Activated naive CD8-positive, alpha-beta T cell treated with anti-CD3 and anti-CD28 coated beads, Interleukin-2, amount 10 ng/mL, durations not matched to agents 7 days and 5 days (primary cell): ENCODE data around the gene SPG7. TPM values are rescaled to one million over a fixed set of nuclear protein-coding genes. Genes with fewer than 3 reads are reported as not detected.
"Not testable (repeated sequence)": the region's sequence is repeated elsewhere in the genome, so short reads cannot be mapped to it uniquely, and the experiment has no call there.

Experiments used
- ATAC-seq: fragments of 150-1000 bp; cut with Tn5 transposase; one replicate; pipeline ENCODE4 v1.10.0; 2021; ENCODE audit warnings: low read depth, moderate library complexity
- POLR2A ChIA-PET: fragments of 350-600 bp; sonication (Branson Sonifier 250); formaldehyde crosslinking; loops from one replicate; lab custom pipeline; 2021; ENCODE audit warnings: antibody characterized with exemption; lab: Charles Lee
- DNase-seq: peaks from one replicate; pipeline ENCODE4 v3.0.0; 2021
- H3K27ac Mint-ChIP-seq: one replicate; pipeline ENCODE4 v1.8.0; 2022; ENCODE audit warnings: mild to moderate bottlenecking, mixed read lengths
- H3K27me3 Mint-ChIP-seq: one replicate; pipeline ENCODE4 v1.8.0; 2022; ENCODE audit warnings: mild to moderate bottlenecking, moderate library complexity, mixed read lengths
- H3K36me3 Mint-ChIP-seq: one replicate; pipeline ENCODE4 v1.8.0; 2021; ENCODE audit warnings: mild to moderate bottlenecking, mixed read lengths
- H3K4me1 Mint-ChIP-seq: one replicate; pipeline ENCODE4 v1.8.0; 2021; ENCODE audit warnings: mixed read lengths
- H3K4me3 Mint-ChIP-seq: one replicate; pipeline ENCODE4 v1.8.0; 2022; ENCODE audit warnings: mild to moderate bottlenecking, moderate library complexity, mixed read lengths
- H3K9me3 Mint-ChIP-seq: one replicate; pipeline ENCODE4 v1.8.0; 2021; ENCODE audit warnings: mixed read lengths
- total RNA-seq, 2 experiments: library from RNA; stranded (reverse); gene quantifications; one replicate each; pipeline ENCODE4 v1.2.3, GENCODE V29; 2021

The SPG7 gene
- total RNA-seq, 2 experiments from 2014 or later: 112 to 113 TPM

- ATAC-seq: no peak
- H3K27me3 Mint-ChIP-seq: peaks cover 9% of the 10 kb centered on the region
- POLR2A ChIA-PET: interaction anchor here (0.9 kb wide), 2 partner anchors 18 to 80 kb away, joined by 3 to 4 read pairs; no protein-coding TSS in a partner anchor
Measured at GRCh38 chr16:89569506-89570341, 61.5 kb downstream of the SPG7 start.

GRCh38 chr16:89570342-89570923, 62.2 kb downstream of the SPG7 start:
- DNase-seq (no peak), ATAC-seq (no peak)
- Mint-ChIP-seq H3K4me3 (no peak overlapping the region), H3K27me3 (peaks cover 11% of the 10 kb centered on the region), H3K27ac (no peak overlapping the region), H3K9me3 (no peaks in the 10 kb centered on the region), H3K4me1 (peaks cover 21% of the 10 kb centered on the region), H3K36me3 (no peaks in the 10 kb centered on the region)
- POLR2A ChIA-PET: interaction anchor here (0.9 kb wide), 2 partner anchors 19 to 79 kb away, joined by 3 to 4 read pairs; no protein-coding TSS in a partner anchor

More at GRCh38 chr16:89569506-89570341, 61.5 kb downstream of the SPG7 start:
- Mint-ChIP-seq H3K4me3 (no peak overlapping the region), H3K27ac (no peak overlapping the region), H3K9me3 (no peaks in the 10 kb centered on the region), H3K36me3 (peaks cover 3% of the 10 kb centered on the region), H3K4me1 (peaks cover 28% of the 10 kb centered on the region)
- DNase-seq: no peak

- DNase-seq, ATAC-seq, H3K9me3 Mint-ChIP-seq, H3K4me3 Mint-ChIP-seq, POLR2A ChIA-PET, H3K27ac Mint-ChIP-seq, H3K36me3 Mint-ChIP-seq: not testable (repeated sequence)
- Mint-ChIP-seq H3K27me3 (peaks cover 11% of the 10 kb centered on the region), H3K4me1 (peaks cover 14% of the 10 kb centered on the region)
Measured at GRCh38 chr16:89570983-89571598, 62.9 kb downstream of the SPG7 start.

- no peak overlapping the region for H3K4me3 Mint-ChIP-seq
- H3K4me1 Mint-ChIP-seq: peaks cover 11% of the 10 kb centered on the region
- ATAC-seq: no peak
- no peaks in the 10 kb centered on the region for H3K36me3 Mint-ChIP-seq
- peaks cover 11% of the 10 kb centered on the region for H3K27me3 Mint-ChIP-seq
- DNase-seq: no peak
- POLR2A ChIA-PET: no interaction called here
- no peak overlapping the region for H3K27ac Mint-ChIP-seq
- H3K9me3 Mint-ChIP-seq: no peaks in the 10 kb centered on the region
Measured at GRCh38 chr16:89571636-89572035, 63.4 kb downstream of the SPG7 start.

GRCh38 chr16:89572073-89572484, 63.9 kb downstream of the SPG7 start:
- H3K4me1 Mint-ChIP-seq: peaks cover 11% of the 10 kb centered on the region
- H3K9me3 Mint-ChIP-seq: no peaks in the 10 kb centered on the region
- H3K27me3 Mint-ChIP-seq: peaks cover 13% of the 10 kb centered on the region
- POLR2A ChIA-PET: no interaction called here
- no peaks in the 10 kb centered on the region for H3K36me3 Mint-ChIP-seq
- H3K4me3 Mint-ChIP-seq: no peak overlapping the region
- H3K27ac Mint-ChIP-seq: no peak overlapping the region
- ATAC-seq: no peak
- no peak for DNase-seq

- POLR2A ChIA-PET: no interaction called here
- no peaks in the 10 kb centered on the region for H3K9me3 Mint-ChIP-seq
- H3K4me3 Mint-ChIP-seq: no peak overlapping the region
- H3K27me3 Mint-ChIP-seq: peaks cover 16% of the 10 kb centered on the region
- H3K27ac Mint-ChIP-seq: no peak overlapping the region
- H3K36me3 Mint-ChIP-seq: no peaks in the 10 kb centered on the region
- DNase-seq (no peak), ATAC-seq (no peak)
- H3K4me1 Mint-ChIP-seq: peaks cover 11% of the 10 kb centered on the region
Measured at GRCh38 chr16:89572485-89573205, 64.4 kb downstream of the SPG7 start.

GRCh38 chr16:89573826-89574680, 65.8 kb downstream of the SPG7 start:
- DNase-seq (no peak), ATAC-seq (no peak)
- H3K4me3 Mint-ChIP-seq: no peak overlapping the region
- peaks cover 18% of the 10 kb centered on the region for H3K27me3 Mint-ChIP-seq
- H3K4me1 Mint-ChIP-seq: peaks cover 10% of the 10 kb centered on the region
- H3K9me3 Mint-ChIP-seq: no peaks in the 10 kb centered on the region
- POLR2A ChIA-PET: no interaction called here
- no peak overlapping the region for H3K27ac Mint-ChIP-seq
- no peaks in the 10 kb centered on the region for H3K36me3 Mint-ChIP-seq

- H3K27ac Mint-ChIP-seq: no peak overlapping the region
- H3K4me3 Mint-ChIP-seq: no peak overlapping the region
- DNase-seq (peak; percentile 80), ATAC-seq (peak; percentile 76)
- H3K4me1 Mint-ChIP-seq: peaks cover 10% of the 10 kb centered on the region
- no peaks in the 10 kb centered on the region for H3K9me3 Mint-ChIP-seq
- H3K27me3 Mint-ChIP-seq: peaks cover 18% of the 10 kb centered on the region
- H3K36me3 Mint-ChIP-seq: no peaks in the 10 kb centered on the region
- POLR2A ChIA-PET: no interaction called here
Measured at GRCh38 chr16:89574681-89575246, 66.6 kb downstream of the SPG7 start.

- Mint-ChIP-seq H3K4me3 (no peak within 1 kb of the TSS), H3K27me3 (peaks cover 18% of the 10 kb centered on the region), H3K4me1 (peaks cover 10% of the 10 kb centered on the region), H3K9me3 (no peaks in the 10 kb centered on the region), H3K36me3 (no peaks in the 10 kb centered on the region), H3K27ac (no peak within 1 kb of the TSS)
- ATAC-seq (no peak), DNase-seq (no peak)
- POLR2A ChIA-PET: no interaction called here
Measured at GRCh38 chr16:89575247-89576152, 67.3 kb downstream of the SPG7 start, which contains the start of gene CPNE7. TSS of gene CPNE7 (plus strand) at chr16:89575758. CDS start at chr16:89575898, 140 bp downstream.

- DNase-seq (no peak), ATAC-seq (no peak)
- Mint-ChIP-seq H3K36me3 (no peaks in the 10 kb centered on the region), H3K4me1 (peaks cover 10% of the 10 kb centered on the region), H3K4me3 (no peak overlapping the region), H3K27me3 (peaks cover 18% of the 10 kb centered on the region), H3K27ac (no peak overlapping the region), H3K9me3 (no peaks in the 10 kb centered on the region)
- POLR2A ChIA-PET: no interaction called here
Measured at GRCh38 chr16:89576153-89577054, 68.2 kb downstream of the SPG7 start.
